Stomach (tissue), 9 donors: ENCODE results near the gene NPFF. TPM values are rescaled to one million over a fixed set of nuclear protein-coding genes. Genes with fewer than 3 reads are reported as not detected.

Experiments used
- DNase-seq, 2 donors: peaks; one replicate each; pipeline versions ENCODE4 v3.0.0 to v3.0.0-alpha.2; 2013 to 2019
- H3K27ac ChIP-seq, 5 donors: fragments of 200-600 bp in 4 of 5; sonication (generic) in 4 of 5; one replicate each; pipeline ENCODE4 v1.5.1; 2013 to 2019; ENCODE audit warnings: mild to moderate bottlenecking in 1 of 5, moderate library complexity in 1 of 5
- H3K27me3 ChIP-seq, 3 donors: fragments of 200-600 bp; sonication (generic); one replicate each; pipeline ENCODE4 v1.5.1; 2017 to 2019; ENCODE audit warnings: mixed run types in 1 of 3
- H3K36me3 ChIP-seq, 4 donors: fragments of 200-600 bp; sonication (generic); 1 replicate in 3 of 4; 2 replicates in 1 of 4; pipeline ENCODE4 v1.5.1; 2016 to 2019
- H3K4me1 ChIP-seq, 4 donors: fragments of 200-600 bp; sonication (generic); one replicate each; pipeline ENCODE4 v1.5.1; 2016 to 2019
- H3K4me3 ChIP-seq, 4 donors: fragments of 200-600 bp; sonication (generic) in 3 of 4; one replicate each; pipeline ENCODE4 v1.5.1; 2016 to 2019; ENCODE audit warnings: mild to moderate bottlenecking in 1 of 4
- H3K9me3 ChIP-seq, 4 donors: fragments of 200-600 bp; sonication (generic); one replicate each; pipeline ENCODE4 v1.5.1; 2016 to 2019
- EP300 ChIP-seq: sonication (generic); formaldehyde crosslinking; IDR thresholded peaks from one replicate; pipeline ENCODE4 v1.6.1; 2017; ENCODE audit warnings: antibody characterized with exemption
- POLR2A ChIP-seq, 4 donors: fragments of 450-650 bp; IDR thresholded peaks; one replicate each; pipeline ENCODE4 v1.6.1; 2016; ENCODE audit warnings: antibody characterized with exemption in 4 of 4, control low read depth in 2 of 4, mild to moderate bottlenecking in 1 of 4, moderate library complexity in 1 of 4
- POLR2AphosphoS5 ChIP-seq, 3 donors: sonication (generic); formaldehyde crosslinking; IDR thresholded peaks; one replicate each; pipeline ENCODE4 v1.6.1; 2016; ENCODE audit warnings: antibody characterized with exemption in 3 of 3
- WGBS, 5 donors: extraction: QIAGEN DNeasy Blood & Tissue Kit in 3 of 5; methylation state at CpG; one replicate each; pipeline versions ENCODE4 v1.1.5 to v1.1.7; 2013 to 2018; 5-methylcytosine and 5-hydroxymethylcytosine counted together
- intact Hi-C: fragments of 100-400 bp; cut with DNase I; formaldehyde crosslinking; loops from one replicate; pipeline ENCODE4 v1.15.1; 2023; ENCODE audit warnings: low total_unique reads
- polyA plus RNA-seq, 3 donors: library from polyadenylated mRNA; stranded (reverse); fragments of 200-250 nt; gene quantifications; one replicate each; pipeline ENCODE4 v1.2.3, GENCODE V29; 2013
- total RNA-seq, 5 donors: library from RNA; depleted of rRNA; stranded (reverse); fragments of >200 nt; gene quantifications; one replicate each; pipeline versions ENCODE4 v1.1.0 to v1.2.3, GENCODE V29; 2014 to 2016
- TF ChIP-seq, protein P1 (sequence below), 7 experiments: fragments of 450-650 bp in 4 of 7; fragments of 200-600 bp in 3 of 7; sonication (generic) in 3 of 7; IDR thresholded peaks; one replicate each; pipeline ENCODE4 v1.5.1; 2016 to 2019; ENCODE audit warnings: antibody characterized with exemption in 7 of 7, control low read depth in 2 of 7, mild to moderate bottlenecking in 1 of 7
- donor health status: healthy with polysubstance abuse.
- donor health status: Bipolar disorder and iron deficiency.
- donor health status: healthy.

The NPFF gene
- total and polyA plus RNA-seq, 8 donors: not detected

DNA sequence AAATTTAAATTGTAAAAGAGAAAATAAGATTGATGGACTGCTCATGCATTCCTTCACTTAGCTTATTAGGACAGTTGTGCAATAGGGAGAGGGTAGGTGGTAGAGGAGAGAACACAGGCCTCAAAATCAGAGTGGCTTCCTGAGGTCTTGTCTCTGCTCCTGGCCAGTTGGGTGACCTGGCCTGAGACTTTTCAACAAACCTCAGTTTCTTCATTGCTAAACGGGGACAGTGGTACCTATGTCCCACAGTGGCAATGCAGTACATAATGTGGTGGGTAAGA is 10.6 kb downstream of the NPFF start:
- no peak for TF ChIP-seq POLR2A (IDR thresholded peaks at IDR 0.05)
- TF ChIP-seq, protein P1, sequence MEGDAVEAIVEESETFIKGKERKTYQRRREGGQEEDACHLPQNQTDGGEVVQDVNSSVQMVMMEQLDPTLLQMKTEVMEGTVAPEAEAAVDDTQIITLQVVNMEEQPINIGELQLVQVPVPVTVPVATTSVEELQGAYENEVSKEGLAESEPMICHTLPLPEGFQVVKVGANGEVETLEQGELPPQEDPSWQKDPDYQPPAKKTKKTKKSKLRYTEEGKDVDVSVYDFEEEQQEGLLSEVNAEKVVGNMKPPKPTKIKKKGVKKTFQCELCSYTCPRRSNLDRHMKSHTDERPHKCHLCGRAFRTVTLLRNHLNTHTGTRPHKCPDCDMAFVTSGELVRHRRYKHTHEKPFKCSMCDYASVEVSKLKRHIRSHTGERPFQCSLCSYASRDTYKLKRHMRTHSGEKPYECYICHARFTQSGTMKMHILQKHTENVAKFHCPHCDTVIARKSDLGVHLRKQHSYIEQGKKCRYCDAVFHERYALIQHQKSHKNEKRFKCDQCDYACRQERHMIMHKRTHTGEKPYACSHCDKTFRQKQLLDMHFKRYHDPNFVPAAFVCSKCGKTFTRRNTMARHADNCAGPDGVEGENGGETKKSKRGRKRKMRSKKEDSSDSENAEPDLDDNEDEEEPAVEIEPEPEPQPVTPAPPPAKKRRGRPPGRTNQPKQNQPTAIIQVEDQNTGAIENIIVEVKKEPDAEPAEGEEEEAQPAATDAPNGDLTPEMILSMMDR (IDR thresholded peaks at IDR 0.05): no peak
- no peak for TF ChIP-seq POLR2AphosphoS5 (IDR thresholded peaks at IDR 0.05)
- TF ChIP-seq EP300: no peak
- no peaks in the 10 kb centered on the region for H3K36me3 ChIP-seq
- DNase-seq: no peak
- H3K27ac ChIP-seq: peak overlapping the region in 4 of 5 donors; percentile 1 to 65 (median 59)
- peaks cover 39 to 79% (median 53%) of the 10 kb centered on the region in 4 donors for H3K4me1 ChIP-seq
- no peak overlapping the region for H3K4me3 ChIP-seq
- intact Hi-C loops: no loop called here
- WGBS, 5 donors: 56 to 84% (median 75%) methylated on average over 1 of the region's 1 CpG
- no peaks in the 10 kb centered on the region for H3K9me3 ChIP-seq
- H3K27me3 ChIP-seq: no peaks in the 10 kb centered on the region

DNA sequence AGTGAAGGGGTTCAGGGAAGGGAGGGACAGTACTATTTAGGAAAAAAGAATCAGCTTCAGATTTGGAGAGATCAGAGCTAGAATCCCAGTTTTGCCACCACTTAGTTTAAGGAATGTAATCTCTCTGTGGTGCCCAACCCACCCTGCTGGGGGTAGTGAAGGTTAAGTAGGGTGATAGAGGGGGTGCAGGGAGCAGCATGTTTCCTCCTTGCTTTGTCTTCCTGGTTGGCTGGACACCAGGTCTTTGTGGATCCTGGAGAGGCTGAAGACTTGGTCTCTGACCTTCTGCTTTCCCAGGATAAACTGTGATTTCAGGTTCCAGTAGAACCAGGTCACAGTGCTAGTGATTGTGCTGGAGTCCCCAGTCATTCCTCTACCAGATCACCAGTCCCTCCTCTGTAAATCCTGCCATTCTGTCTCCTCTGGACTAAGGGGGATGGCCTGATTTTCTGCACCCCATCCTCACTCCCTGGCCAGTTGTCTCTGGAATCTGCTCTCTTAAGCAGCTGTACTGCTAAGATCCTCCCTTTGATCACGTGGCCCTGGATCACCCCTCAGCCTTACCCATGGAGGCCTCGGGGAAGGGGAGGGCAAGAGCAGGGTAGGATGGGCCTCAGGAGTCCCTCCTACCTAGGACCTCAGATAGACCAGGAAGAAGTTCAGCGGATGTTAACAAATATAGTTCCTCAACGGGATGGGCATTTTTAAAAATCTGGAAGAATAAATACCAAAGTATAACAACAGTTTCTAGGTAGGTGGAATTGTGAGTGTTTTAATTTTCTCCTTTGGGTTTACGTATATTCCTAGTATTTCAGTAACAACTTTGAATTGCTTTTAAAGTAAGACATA is 11.2 kb downstream of the NPFF start:
- intact Hi-C loops: no loop called here
- H3K4me1 ChIP-seq: peaks cover 35 to 77% (median 48%) of the 10 kb centered on the region in 4 donors
- TF ChIP-seq POLR2AphosphoS5 (IDR thresholded peaks at IDR 0.05): no peak
- TF ChIP-seq POLR2A (IDR thresholded peaks at IDR 0.05): no peak
- TF ChIP-seq, protein P1 (IDR thresholded peaks at IDR 0.05): no peak
- TF ChIP-seq EP300: no peak
- peak overlapping the region in 4 of 5 donors; percentile 1 to 65 (median 59) for H3K27ac ChIP-seq
- 35 to 47% (median 37%) methylated on average over 5 of the region's 5 CpGs for WGBS, 5 donors
- DNase-seq: peak in 1 of 2 donors; percentile 89
- H3K9me3 ChIP-seq: no peaks in the 10 kb centered on the region
- H3K27me3 ChIP-seq: no peaks in the 10 kb centered on the region
- H3K36me3 ChIP-seq: no peaks in the 10 kb centered on the region
- no peak overlapping the region for H3K4me3 ChIP-seq

DNA sequence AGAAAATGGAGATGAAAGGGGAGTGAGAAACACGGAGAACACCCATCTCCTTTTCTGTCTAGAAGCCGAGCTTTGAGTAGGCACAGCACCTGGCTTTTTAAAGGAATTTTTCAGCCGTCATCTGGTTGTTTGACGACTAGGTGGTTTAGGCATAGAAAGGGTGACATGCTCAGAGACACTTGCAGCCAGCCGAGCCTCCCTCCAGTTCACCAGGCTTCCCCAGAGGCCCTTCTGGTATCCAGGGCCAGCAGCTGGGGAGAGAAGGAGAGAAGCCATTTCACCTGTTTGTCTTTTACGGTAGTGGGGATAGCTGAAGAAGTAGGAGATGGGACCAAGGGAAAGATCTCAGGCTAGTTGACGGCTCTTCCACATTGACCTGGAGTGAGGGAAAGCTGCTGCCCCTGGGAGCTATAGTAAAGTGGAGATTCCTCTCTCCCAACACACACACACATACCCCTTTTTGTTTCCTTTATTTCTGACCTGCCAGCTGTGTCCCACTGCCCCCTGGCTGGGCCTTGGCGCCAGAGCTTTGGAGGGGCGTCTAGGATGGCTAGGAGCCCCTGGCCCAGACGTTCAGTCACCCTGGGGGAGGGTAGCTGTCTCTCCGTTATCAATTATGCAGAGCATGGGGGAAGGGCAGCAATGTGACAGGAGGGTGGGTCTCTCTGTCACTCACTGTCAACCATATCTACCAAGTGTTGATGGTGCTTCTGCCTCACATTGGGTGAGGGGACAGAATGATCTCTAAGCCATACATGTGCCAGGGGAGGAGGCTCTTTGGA is 13.5 kb downstream of the NPFF start:
- 24 to 36% (median 29%) methylated on average over 11 of the region's 11 CpGs for WGBS, 5 donors
- H3K9me3 ChIP-seq: no peaks in the 10 kb centered on the region
- no peaks in the 10 kb centered on the region for H3K27me3 ChIP-seq
- no peaks in the 10 kb centered on the region for H3K36me3 ChIP-seq
- intact Hi-C loops: no loop called here
- no peak for TF ChIP-seq POLR2A (IDR thresholded peaks at IDR 0.05)
- peaks cover 26 to 62% (median 34%) of the 10 kb centered on the region in 4 donors for H3K4me1 ChIP-seq
- DNase-seq: peak in 1 of 2 donors; percentile 43
- peak overlapping the region; percentile 51 to 63 (median 56) for H3K4me3 ChIP-seq
- H3K27ac ChIP-seq: peak overlapping the region; percentile 70 to 89 (median 83)

DNA sequence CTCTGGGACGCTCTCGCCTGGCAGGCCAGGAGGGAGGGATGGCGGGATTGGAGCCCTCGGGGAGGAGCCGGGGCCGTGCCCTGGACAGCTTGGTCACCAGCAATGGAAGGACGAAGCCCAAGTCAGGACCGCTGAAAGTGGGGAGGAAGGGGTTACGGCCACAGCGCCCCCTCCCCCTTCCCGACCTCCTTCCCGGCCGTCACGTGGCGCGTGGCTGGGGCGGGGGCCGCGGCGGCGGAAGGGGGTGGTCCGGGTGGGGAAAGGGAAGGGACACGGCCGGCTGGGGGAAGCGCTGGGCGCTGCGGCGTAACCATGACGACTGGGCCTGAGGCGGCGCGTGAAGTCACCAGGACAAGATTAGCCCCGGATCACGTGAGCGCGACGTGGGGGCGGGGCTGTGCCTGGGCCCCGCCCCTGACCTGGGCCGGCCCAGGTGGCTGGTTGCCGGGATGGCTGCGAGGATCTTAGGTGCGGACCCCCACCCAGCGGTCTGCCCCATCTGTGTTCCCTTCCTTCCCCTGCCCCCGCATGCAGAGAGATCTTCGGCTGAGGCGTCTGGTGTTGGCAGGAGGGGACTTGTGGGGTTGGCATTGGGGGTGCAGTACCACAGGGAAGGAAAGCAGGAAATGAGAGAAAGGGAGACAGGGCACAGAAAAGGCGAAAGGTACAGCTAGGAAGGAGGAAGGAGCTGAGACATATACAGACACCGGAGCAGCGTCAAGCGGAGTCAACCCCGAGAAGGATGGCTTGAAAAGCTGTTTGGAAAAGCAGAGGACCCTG is 14.3 kb downstream of the NPFF start:
- peak overlapping the region; percentile 70 to 89 (median 83) for H3K27ac ChIP-seq
- intact Hi-C loops: no loop called here
- H3K36me3 ChIP-seq: peaks cover 0 to 2% (median under 1%) of the 10 kb centered on the region in 4 donors
- TF ChIP-seq EP300 (no peak), POLR2AphosphoS5 (IDR thresholded peaks at IDR 0.05) (peak in 2 of 3 donors; percentile 51 to 76), POLR2A (IDR thresholded peaks at IDR 0.05) (peak in 2 of 4 donors; percentile 44 to 73)
- TF ChIP-seq, protein P1 (IDR thresholded peaks at IDR 0.05): no peak
- WGBS, 5 donors: 0 to 2% (median 1%) methylated on average over 26 to 50 of the region's 52 CpGs
- H3K4me3 ChIP-seq: peak overlapping the region; percentile 51 to 63 (median 56)
- no peaks in the 10 kb centered on the region for H3K27me3 ChIP-seq
- peaks cover 19 to 54% (median 30%) of the 10 kb centered on the region in 4 donors for H3K4me1 ChIP-seq
- peak; percentile 92 to 98 for DNase-seq
- H3K9me3 ChIP-seq: no peaks in the 10 kb centered on the region
